ENCODE measurements around the gene GALNT2. TPM values are rescaled to one million over a fixed set of nuclear protein-coding genes. Genes with fewer than 3 reads are reported as not detected.

The GALNT2 gene
- total RNA-seq, 4 donors from 2014 or later = 50.7 to 85.0 (median 71.8) TPM

- TF ChIP-seq CTCF (IDR thresholded peaks at IDR 0.05) = no peak
- DNase-seq (ENCODE audit: low spot score) = no peak
- no peak for ATAC-seq (ENCODE audit: low FRiP score)
These were observed 216.6 kb downstream of the GALNT2 start for GRCh38 chr1:230283678-230284077.

- ATAC-seq (ENCODE audit: low FRiP score) = no peak
- TF ChIP-seq CTCF (IDR thresholded peaks at IDR 0.05) = no peak
- no peak for DNase-seq (ENCODE audit: low spot score)
These were observed 217.9 kb downstream of the GALNT2 start for GRCh38 chr1:230284891-230285290.

GRCh38 chr1:230285351-230285750, 218.3 kb downstream of the GALNT2 start:
- DNase-seq (ENCODE audit: low spot score) (no peak), ATAC-seq (ENCODE audit: low FRiP score) (no peak)
- no peak for TF ChIP-seq CTCF (IDR thresholded peaks at IDR 0.05)

GRCh38 chr1:230286166-230286889, 219.3 kb downstream of the GALNT2 start:
- no peak for DNase-seq (ENCODE audit: low spot score)
- TF ChIP-seq CTCF (IDR thresholded peaks at IDR 0.05) = no peak
- no peak for ATAC-seq (ENCODE audit: low FRiP score)

GRCh38 chr1:230286890-230287269, 219.8 kb downstream of the GALNT2 start:
- no peak for TF ChIP-seq CTCF (IDR thresholded peaks at IDR 0.05)
- DNase-seq (ENCODE audit: low spot score) = no peak
- no peak for ATAC-seq (ENCODE audit: low FRiP score)

GRCh38 chr1:230287674-230288315, 220.8 kb downstream of the GALNT2 start:
- no peak for TF ChIP-seq CTCF (IDR thresholded peaks at IDR 0.05)
- ATAC-seq (ENCODE audit: low FRiP score) = no peak
- no peak for DNase-seq (ENCODE audit: low spot score)

All from omental fat pad (tissue), 4 donors.